Spleen (tissue), 7 donors: ENCODE measurements around the gene C22orf31.

Experiments
- CTCF ChIP-seq, 11 experiments: fragments of 200-600 bp in 7 of 11; fragments of 450-650 bp in 4 of 11; sonication (generic) in 4 of 11; IDR thresholded peaks in 8 of 11; conservative IDR thresholded peaks in 3 of 11; 1 replicate in 7 of 11; 2 replicates in 4 of 11; pipeline versions ENCODE4 v1.4.0 to v1.8.0; 2016 to 2021; ENCODE audit warnings: antibody characterized with exemption in 11 of 11, inconsistent platforms in 4 of 11, mild to moderate bottlenecking in 1 of 11
- POLR2A ChIP-seq, 3 donors: fragments of 450-650 bp; IDR thresholded peaks; one replicate each; pipeline ENCODE4 v1.5.1; 2017; ENCODE audit warnings: antibody characterized with exemption in 3 of 3, mild to moderate bottlenecking in 1 of 3
- POLR2AphosphoS5 ChIP-seq, 3 donors: sonication (generic); formaldehyde crosslinking; IDR thresholded peaks; one replicate each; pipeline ENCODE4 v1.5.1; 2017; ENCODE audit warnings: antibody characterized with exemption in 3 of 3
- donor health status: DM: no; HTN: no; CAD: no; lungs with moderate emphysema.
- donor health status: DM: no; HTN: no; CAD: no.
- donor health status: DM: no; HTN: no; CAD: no.

GRCh38 chr22:29014773-29015172 is 46.9 kb downstream of the C22orf31 start:
- TF ChIP-seq POLR2AphosphoS5 (IDR thresholded peaks at IDR 0.05): no peak
- TF ChIP-seq CTCF (IDR thresholded peaks at IDR 0.05 in 8 of 11, conservative IDR thresholded peaks at IDR 0.05 in 3 of 11): no peak
- no peak for TF ChIP-seq POLR2A (IDR thresholded peaks at IDR 0.05)
